IPS-NIHi7 (cell line): ENCODE results near the gene WASL.
"Not testable (repeated sequence)": the region's sequence is repeated elsewhere in the genome, so short reads cannot be mapped to it uniquely, and the experiment has no call there.

Experiments used
- DNase-seq: peaks from one replicate; pipeline ENCODE4 v3.0.0; 2012; ENCODE audit warnings: mixed read lengths; ENCODE audit errors: extremely low spot score

WASL gene

GRCh38 chr7:123748734-123749536 lies at the start of gene WASL:
Gene WASL (minus strand): TSS chr7:123749003. CDS start chr7:123748734, 269 bp downstream.
- peak; percentile 89 for DNase-seq

DNA sequence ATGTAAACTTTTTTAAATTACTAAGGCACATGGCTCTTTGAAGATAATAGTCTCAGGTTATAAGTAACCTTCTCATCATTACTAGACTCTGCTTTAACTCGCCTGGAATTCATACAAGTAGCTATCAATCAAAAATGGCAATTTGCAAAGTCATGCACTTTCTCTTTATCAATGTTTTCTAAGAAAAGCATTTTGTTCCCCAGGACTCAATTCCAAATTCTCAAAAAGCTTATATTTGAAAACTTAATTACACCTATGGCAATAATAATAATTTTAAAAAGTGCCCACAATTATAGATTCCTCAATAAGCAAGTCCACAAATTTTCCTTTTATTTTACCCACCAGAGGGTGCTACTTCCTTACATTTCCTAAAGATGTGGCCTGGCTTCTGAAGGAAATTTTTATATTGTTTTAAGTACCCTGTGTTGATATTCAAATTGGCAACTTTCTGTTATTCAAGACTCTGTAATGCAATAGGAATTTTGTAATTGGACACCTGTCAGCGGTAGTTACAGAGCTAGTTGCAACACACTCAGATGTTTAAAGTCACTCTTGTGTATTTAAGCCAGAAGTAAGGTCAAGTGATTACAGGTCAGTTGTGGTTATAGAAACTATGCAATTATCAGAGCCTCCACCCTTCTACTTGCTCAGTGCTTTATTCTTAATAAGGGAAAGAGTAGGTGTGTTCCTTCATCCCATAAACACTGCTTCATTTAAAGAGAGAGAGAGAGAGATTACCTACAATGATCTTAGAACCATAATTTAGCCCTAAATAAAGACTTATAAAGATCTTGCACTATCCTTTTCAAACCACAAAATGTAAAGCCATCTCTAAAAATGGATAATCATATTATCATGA lies 49.1 kb upstream of the WASL start:
- DNase-seq: peak; percentile 24

GRCh38 chr7:123796568-123796967 lies 47.8 kb upstream of the WASL start:
- no peak for DNase-seq

GRCh38 chr7:123795917-123796316 lies 47.1 kb upstream of the WASL start:
- no peak for DNase-seq

DNA sequence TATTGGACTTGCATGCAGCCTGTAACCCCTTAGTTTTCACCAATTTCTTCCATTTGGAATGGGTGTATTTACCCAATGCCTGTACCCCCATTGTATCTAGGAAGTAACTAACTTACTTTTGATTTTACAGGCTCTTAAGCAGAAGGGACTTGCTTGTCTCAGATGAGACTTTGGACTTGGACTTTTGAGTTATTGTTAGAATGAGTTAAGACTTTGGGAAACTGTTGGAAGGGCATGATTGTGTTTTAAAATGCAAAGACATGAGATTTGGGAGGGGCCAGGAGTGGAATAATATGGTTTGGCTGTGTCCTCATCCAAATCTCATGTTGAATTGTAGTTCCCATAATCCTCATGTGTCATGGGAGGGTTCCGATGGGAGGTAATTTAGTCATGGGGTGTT lies 46.3 kb upstream of the WASL start:
- not testable (repeated sequence) for DNase-seq

- no peak for DNase-seq
Observed at GRCh38 chr7:123792547-123792946, 43.7 kb upstream of the WASL start.

- no peak for DNase-seq
Observed at GRCh38 chr7:123791001-123791400, 42.2 kb upstream of the WASL start.

- DNase-seq: no peak
Observed at GRCh38 chr7:123789817-123790216, 41.0 kb upstream of the WASL start.

GRCh38 chr7:123789206-123789784 lies 40.5 kb upstream of the WASL start:
- DNase-seq: no peak

DNA sequence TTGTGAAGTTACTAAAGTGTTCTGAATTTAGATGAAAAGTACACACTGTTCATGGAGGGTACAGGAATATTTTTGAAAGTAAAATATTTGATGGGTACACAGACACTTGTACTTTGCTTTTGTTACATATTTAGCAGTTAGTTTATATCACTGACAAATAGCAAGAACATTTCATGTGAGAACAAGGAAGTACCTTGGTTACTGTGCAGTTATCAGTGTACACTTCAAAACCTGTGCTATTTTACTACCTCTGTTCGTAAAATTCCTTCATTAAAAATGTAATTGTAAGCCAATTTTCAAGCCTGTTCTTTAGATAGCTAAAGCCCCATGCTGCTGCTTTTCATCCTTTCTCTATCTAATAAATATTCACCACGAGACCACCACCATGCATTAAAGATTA lies 39.8 kb upstream of the WASL start:
- DNase-seq: no peak

DNA sequence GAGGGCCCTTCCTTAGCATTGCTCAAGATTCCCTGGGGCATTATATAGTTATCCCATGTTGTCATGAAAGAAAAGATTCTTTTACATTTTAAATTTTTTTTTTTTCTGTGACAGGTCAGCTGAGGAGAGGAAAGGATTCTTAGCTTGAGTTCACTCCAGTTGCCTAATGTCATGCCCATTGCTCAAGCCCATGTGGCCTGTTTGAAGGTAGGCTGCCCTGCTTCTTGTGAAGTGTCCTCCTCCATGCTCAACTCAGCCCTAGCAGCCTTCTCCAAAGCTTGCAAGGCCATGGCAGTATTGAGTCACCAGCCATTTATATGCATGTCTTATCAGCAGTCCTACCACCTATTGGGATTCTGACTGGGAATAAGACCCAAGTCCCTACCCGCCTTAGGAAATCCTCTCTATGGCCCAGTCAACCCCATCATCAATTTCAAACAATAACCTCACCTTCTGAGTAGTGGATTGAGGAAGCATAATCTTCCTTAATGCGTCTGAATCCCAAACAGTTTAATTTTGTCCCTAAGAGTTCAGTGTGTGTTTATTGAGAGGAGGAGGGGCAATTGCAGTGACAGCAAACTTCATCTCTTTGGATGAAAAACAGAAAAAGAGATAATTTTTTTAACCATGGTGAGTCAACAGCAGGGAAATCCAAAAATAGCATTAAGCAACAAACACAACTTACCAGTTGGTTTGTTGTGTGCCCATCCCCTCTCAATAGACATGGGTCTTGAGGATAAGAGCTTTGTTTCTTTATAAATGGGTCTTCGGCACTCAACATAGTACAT lies 38.6 kb upstream of the WASL start:
- no peak for DNase-seq

DNA sequence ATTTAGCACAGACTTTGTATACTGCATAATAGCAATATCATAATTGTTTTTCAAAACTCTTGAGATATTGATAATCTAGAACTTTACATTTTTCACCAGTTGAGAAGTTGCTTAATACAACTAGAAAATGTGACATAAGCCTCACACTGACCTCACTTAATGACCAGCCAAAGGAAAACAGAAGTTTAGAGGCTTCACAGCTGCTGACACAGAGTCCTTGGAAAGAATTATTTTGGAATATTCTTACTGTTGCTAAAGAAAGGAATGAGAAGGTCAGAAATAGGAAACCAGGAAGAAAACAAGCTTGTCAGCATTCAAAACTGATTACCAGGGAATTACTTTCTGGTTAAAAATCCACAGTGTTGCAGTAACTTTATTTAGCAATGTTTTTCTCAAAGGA lies 35.5 kb upstream of the WASL start:
- no peak for DNase-seq

DNA sequence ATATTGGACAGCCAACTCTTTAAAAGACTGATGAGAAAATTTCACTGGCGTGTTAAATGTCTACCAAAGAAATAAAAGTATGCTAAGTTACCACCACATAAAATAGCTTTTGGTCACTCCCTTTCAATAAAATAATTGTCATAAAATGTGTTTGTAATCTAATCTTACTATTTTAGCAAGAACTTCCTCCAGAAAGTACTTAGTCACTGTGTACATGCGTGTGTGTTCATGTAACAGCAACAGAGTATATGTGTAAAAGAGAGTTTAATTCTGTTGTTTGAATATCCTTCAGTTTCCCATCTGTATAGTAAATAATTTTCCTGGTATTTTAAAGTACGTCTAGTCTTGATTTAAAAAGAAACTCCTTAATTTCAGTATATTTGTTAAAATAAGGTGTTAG lies 35.0 kb upstream of the WASL start:
- DNase-seq: no peak

DNA sequence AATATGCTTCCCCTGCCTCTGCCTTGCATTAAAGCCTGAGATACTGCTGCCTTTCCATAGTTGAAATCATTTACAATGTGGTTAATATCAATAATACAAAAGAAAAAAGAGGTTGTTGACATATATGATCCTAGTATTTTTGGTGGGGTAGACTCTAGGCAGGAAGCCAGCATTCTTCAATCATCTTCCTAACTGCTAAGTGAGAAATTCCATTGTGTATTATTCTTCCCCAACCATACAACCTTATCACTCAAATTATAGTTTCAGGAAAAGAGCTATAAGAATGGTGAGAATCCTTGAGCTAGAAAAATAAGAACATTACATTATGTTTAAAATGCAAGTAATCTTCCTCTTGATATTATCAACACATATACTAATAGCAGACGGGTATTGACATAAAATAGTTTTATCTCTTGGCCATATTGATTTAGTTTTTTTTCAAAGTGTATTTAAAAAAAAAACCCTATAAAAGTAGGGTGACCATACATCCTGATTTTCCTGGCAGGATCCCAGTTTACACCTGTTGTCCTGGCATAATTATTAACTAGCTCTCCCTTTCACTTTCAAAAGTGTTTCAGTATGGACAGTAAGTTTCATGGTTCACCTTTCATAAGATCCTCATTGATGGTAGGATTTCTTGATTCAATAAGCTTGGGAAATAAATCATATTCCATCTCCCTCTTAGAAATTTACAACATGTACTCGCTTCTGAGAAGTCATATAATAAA lies 33.4 kb upstream of the WASL start:
- DNase-seq: no peak

GRCh38 chr7:123780472-123780871 lies 31.7 kb upstream of the WASL start:
- not testable (repeated sequence) for DNase-seq

GRCh38 chr7:123774496-123774895 lies 25.7 kb upstream of the WASL start:
- DNase-seq: no peak

- DNase-seq: no peak
Observed at GRCh38 chr7:123773481-123773880, 24.7 kb upstream of the WASL start.

GRCh38 chr7:123772652-123773051 lies 23.8 kb upstream of the WASL start:
- no peak for DNase-seq

- DNase-seq: no peak
Observed at GRCh38 chr7:123771846-123772245, 23.0 kb upstream of the WASL start.

- DNase-seq: no peak
Observed at GRCh38 chr7:123771256-123771655, 22.5 kb upstream of the WASL start.

GRCh38 chr7:123770378-123770777 lies 21.6 kb upstream of the WASL start:
- DNase-seq: no peak
